Omental fat pad (tissue), 4 donors: ENCODE data around the gene ZNF24. TPM values are rescaled to one million over a fixed set of nuclear protein-coding genes. Genes with fewer than 3 reads are reported as not detected.
A peak's percentile ranks its signal among the peaks of the same experiment; 100 is the strongest.

ENCODE experiments used
- ATAC-seq: fragments of 150-250 bp; one replicate; pipeline ENCODE4 v1.9.1; 2016; ENCODE audit warnings: mild to moderate bottlenecking, moderate library complexity; ENCODE audit not compliant: low FRiP score
- DNase-seq: peaks from one replicate; pipeline ENCODE4 v3.0.0-alpha.2; 2019; ENCODE audit warnings: low spot score
- CTCF ChIP-seq, 3 donors: fragments of 450-650 bp; IDR thresholded peaks; one replicate each; pipeline ENCODE4 v1.5.1; 2016 to 2017; ENCODE audit warnings: antibody characterized with exemption in 3 of 3, mild to moderate bottlenecking in 3 of 3, moderate library complexity in 2 of 3
- total RNA-seq, 4 donors: library from RNA; depleted of rRNA; stranded (reverse); fragments of >200 nt; gene quantifications; one replicate each; pipeline ENCODE4 v1.1.0, GENCODE V29; 2016

Gene ZNF24
- total RNA-seq, 4 donors from 2014 or later = 24.8 to 41.9 (median 30.8) TPM

- peak in 1 of 3 donors; percentile 14 for TF ChIP-seq CTCF (IDR thresholded peaks at IDR 0.05)
- DNase-seq (peak; percentile 35), ATAC-seq (peak; percentile 88)
Observed at GRCh38 chr18:35355140-35355618, 11.0 kb upstream of the ZNF24 start.

GRCh38 chr18:35352778-35353177, 8.6 kb upstream of the ZNF24 start:
- no peak for DNase-seq
- no peak for TF ChIP-seq CTCF (IDR thresholded peaks at IDR 0.05)
- ATAC-seq = no peak

- DNase-seq = no peak
- TF ChIP-seq CTCF (IDR thresholded peaks at IDR 0.05) = no peak
- no peak for ATAC-seq
Observed at GRCh38 chr18:35352283-35352682, 8.1 kb upstream of the ZNF24 start.

- ATAC-seq (no peak), DNase-seq (no peak)
- TF ChIP-seq CTCF (IDR thresholded peaks at IDR 0.05) = no peak
Observed at GRCh38 chr18:35348001-35348400, 3.8 kb upstream of the ZNF24 start.

- no peak for DNase-seq
- ATAC-seq = no peak
- TF ChIP-seq CTCF (IDR thresholded peaks at IDR 0.05) = no peak
Observed at GRCh38 chr18:35345950-35346349, 1.7 kb upstream of the ZNF24 start.

GRCh38 chr18:35345460-35345921, 1.3 kb upstream of the ZNF24 start:
- DNase-seq (no peak), ATAC-seq (no peak)
- no peak for TF ChIP-seq CTCF (IDR thresholded peaks at IDR 0.05)

- no peak for ATAC-seq
- no peak for TF ChIP-seq CTCF (IDR thresholded peaks at IDR 0.05)
- no peak for DNase-seq
Observed at GRCh38 chr18:35344736-35345459, 678 bp upstream of the ZNF24 start.
